H1 (cell line): ENCODE measurements around the gene GGT5. TPM values are rescaled to one million over a fixed set of nuclear protein-coding genes. Genes with fewer than 3 reads are reported as not detected.

Experiments used
- CTCF ChIA-PET: fragments of 300-600 bp; sonication (Branson Sonifier 250); formaldehyde crosslinking; loops from one replicate; lab custom pipeline; 2021; ENCODE audit not compliant: partially characterized antibody; lab: Charles Lee
- POLR2A ChIA-PET: fragments of 300-600 bp; sonication (Branson Sonifier 250); formaldehyde crosslinking; loops from one replicate; lab custom pipeline; 2021; ENCODE audit warnings: inconsistent platforms; ENCODE audit not compliant: partially characterized antibody; lab: Charles Lee
- DNase-seq, 2 experiments: peaks; one replicate each; pipeline versions ENCODE4 v3.0.0 to v3.0.0-alpha.2; 2010 to 2022; ENCODE audit warnings: low spot score in 2 of 2, low read depth in 1 of 2, mixed read lengths in 1 of 2
- FAIRE-seq: peaks from 2 replicates; lab custom pipeline; 2011; peaks lifted over from hg19 to GRCh38; lab: Jason Lieb, UNC
- H2AFZ ChIP-seq: 2 replicates; pipeline ENCODE4 v1.8.1; 2012; ENCODE audit warnings: low read length, inconsistent platforms
- H2AK5ac ChIP-seq: 2 replicates; pipeline ENCODE4 v1.6.1; 2013; ENCODE audit warnings: low read depth, low read length
- H2BK120ac ChIP-seq: replicated peaks from 2 replicates; pipeline ENCODE3; 2013; ENCODE audit warnings: low read depth, low read length, inconsistent platforms
- H2BK12ac ChIP-seq: 2 replicates; pipeline ENCODE4 v1.6.1; 2013; ENCODE audit warnings: low read depth, low read length
- H2BK15ac ChIP-seq: 2 replicates; pipeline ENCODE4 v1.6.1; 2013; ENCODE audit warnings: low read length
- H2BK20ac ChIP-seq: 2 replicates; pipeline ENCODE4 v1.6.1; 2013; ENCODE audit warnings: low read length
- H2BK5ac ChIP-seq: 2 replicates; pipeline ENCODE4 v1.6.1; 2013; ENCODE audit warnings: low read depth, low read length
- H3K14ac ChIP-seq: 2 replicates; pipeline ENCODE4 v1.6.1; 2013; ENCODE audit warnings: inconsistent platforms; ENCODE audit not compliant: insufficient read length
- H3K18ac ChIP-seq: 2 replicates; pipeline ENCODE4 v1.6.1; 2013; ENCODE audit warnings: low read length; ENCODE audit errors: extremely low read depth
- H3K23ac ChIP-seq: 2 replicates; pipeline ENCODE4 v1.6.1; 2013; ENCODE audit warnings: inconsistent platforms; ENCODE audit not compliant: insufficient read length
- H3K23me2 ChIP-seq: 2 replicates; pipeline ENCODE4 v1.6.1; 2013; ENCODE audit warnings: low read depth, low read length
- H3K27ac ChIP-seq: 2 replicates; pipeline ENCODE4 v1.6.1; 2011; ENCODE audit warnings: low read depth, low read length, inconsistent platforms
- H3K27me3 ChIP-seq, 4 experiments: replicated peaks in 1 of 4; 1 replicate in 1 of 4; 2 replicates in 3 of 4; pipeline versions ENCODE4 v1.6.1 to v1.8.1; 2011 to 2013; ENCODE audit warnings: low read length in 3 of 4, mild to moderate bottlenecking in 3 of 4, inconsistent platforms in 2 of 4, mixed read lengths in 2 of 4, moderate library complexity in 1 of 4; ENCODE audit not compliant: control insufficient read depth in 3 of 4, insufficient read depth in 3 of 4; ENCODE audit errors: extremely low read depth in 1 of 4
- H3K36me3 ChIP-seq, 4 experiments: 2 replicates each; pipeline versions ENCODE4 v1.6.1 to v1.8.1; 2011 to 2013; ENCODE audit warnings: mild to moderate bottlenecking in 4 of 4, low read length in 3 of 4, moderate library complexity in 2 of 4, control low read depth in 1 of 4, inconsistent platforms in 1 of 4; ENCODE audit not compliant: insufficient read depth in 4 of 4, control insufficient read depth in 2 of 4
- H3K4ac ChIP-seq: replicated peaks from 2 replicates; pipeline ENCODE3; 2013; ENCODE audit warnings: low read length, low read depth, mixed read lengths, inconsistent platforms; ENCODE audit not compliant: insufficient read length
- H3K4me1 ChIP-seq, 4 experiments: replicated peaks in 1 of 4; 1 replicate in 1 of 4; 2 replicates in 3 of 4; pipeline versions ENCODE4 v1.6.1 to v1.8.1; 2011 to 2013; ENCODE audit warnings: low read length in 3 of 4, inconsistent platforms in 2 of 4, mixed read lengths in 1 of 4; ENCODE audit not compliant: insufficient read depth in 4 of 4, control insufficient read depth in 3 of 4
- H3K4me2 ChIP-seq, 2 experiments: 2 replicates each; pipeline versions ENCODE4 v1.6.1 to v1.8.1; 2011 to 2013; ENCODE audit warnings: low read depth in 2 of 2, low read length in 2 of 2, control low read depth in 1 of 2, inconsistent platforms in 1 of 2, mild to moderate bottlenecking in 1 of 2; ENCODE audit not compliant: insufficient read depth in 1 of 2
- H3K4me3 ChIP-seq, 4 experiments: fragments of 200-600, 300-600 bp in 1 of 4; sonication (generic), shearing (Covaris generic), sonication (Bioruptor Twin) in 1 of 4; 2 replicates each; pipeline versions ENCODE4 v1.5.1 to v1.8.1; 2011 to 2016; ENCODE audit warnings: low read length in 4 of 4, low read depth in 3 of 4, control low read depth in 2 of 4, inconsistent platforms in 2 of 4, mild to moderate bottlenecking in 2 of 4, mixed read lengths in 1 of 4, moderate library complexity in 1 of 4; ENCODE audit not compliant: insufficient read depth in 2 of 4; ENCODE audit errors: extremely low read depth in 1 of 4
- H3K56ac ChIP-seq: replicated peaks from 2 replicates; pipeline ENCODE3; 2013; ENCODE audit warnings: low read depth, mild to moderate bottlenecking, mixed read lengths, low read length, inconsistent platforms; ENCODE audit not compliant: insufficient read length
- H3K79me1 ChIP-seq: 2 replicates; pipeline ENCODE4 v1.6.1; 2013; ENCODE audit warnings: low read depth, low read length, control low read depth
- H3K79me2 ChIP-seq, 2 experiments: 2 replicates each; pipeline versions ENCODE4 v1.6.1 to v1.8.1; 2012 to 2013; ENCODE audit warnings: low read length in 2 of 2, mild to moderate bottlenecking in 2 of 2, inconsistent platforms in 1 of 2; ENCODE audit not compliant: insufficient read depth in 2 of 2, control insufficient read depth in 1 of 2
- H3K9ac ChIP-seq, 4 experiments: replicated peaks in 1 of 4; 1 replicate in 1 of 4; 2 replicates in 3 of 4; pipeline versions ENCODE4 v1.6.1 to v1.8.1; 2011 to 2013; ENCODE audit warnings: low read depth in 3 of 4, low read length in 3 of 4, control low read depth in 2 of 4, mild to moderate bottlenecking in 2 of 4, moderate library complexity in 2 of 4, inconsistent platforms in 1 of 4; ENCODE audit errors: extremely low read depth in 1 of 4
- H3K9me3 ChIP-seq, 2 experiments: 2 replicates each; pipeline versions ENCODE4 v1.6.1 to v1.8.1; 2012 to 2013; ENCODE audit warnings: mild to moderate bottlenecking in 2 of 2, moderate library complexity in 2 of 2, control low read depth in 1 of 2, inconsistent platforms in 1 of 2, low read depth in 1 of 2, low read length in 1 of 2, mixed read lengths in 1 of 2; ENCODE audit not compliant: insufficient read depth in 2 of 2
- H4K20me1 ChIP-seq, 2 experiments: replicated peaks in 1 of 2; 2 replicates each; pipeline versions ENCODE3 to v1.8.1; 2011 to 2013; ENCODE audit warnings: inconsistent platforms in 2 of 2, low read length in 2 of 2, mild to moderate bottlenecking in 1 of 2; ENCODE audit not compliant: insufficient read depth in 2 of 2, control insufficient read depth in 1 of 2
- H4K5ac ChIP-seq: 2 replicates; pipeline ENCODE4 v1.6.1; 2013; ENCODE audit warnings: low read length, low read depth, mixed read lengths, inconsistent platforms; ENCODE audit not compliant: insufficient read length
- H4K8ac ChIP-seq: 2 replicates; pipeline ENCODE4 v1.8.0; 2013; ENCODE audit warnings: mild to moderate bottlenecking, moderate library complexity, low read length, inconsistent platforms; ENCODE audit not compliant: insufficient read depth; ENCODE audit errors: extremely low read depth
- H4K91ac ChIP-seq: replicated peaks from 2 replicates; pipeline ENCODE3; 2013; ENCODE audit warnings: low read length, mixed read lengths, inconsistent platforms; ENCODE audit not compliant: insufficient read length
- CBX8 ChIP-seq: fragments of 300-800, 300-1000 bp; sonication (generic); IDR thresholded peaks from 2 replicates; pipeline ENCODE4 v1.7.1; 2016; ENCODE audit warnings: low read depth, low read length, borderline replicate concordance
- CHD1 ChIP-seq: IDR thresholded peaks from 2 replicates; pipeline ENCODE4 v1.6.1; 2012; ENCODE audit warnings: low read depth, low read length, improper control_type of control experiment
- GABPA ChIP-seq: IDR thresholded peaks from 2 replicates; pipeline ENCODE4 v1.6.1; 2011; ENCODE audit warnings: mild to moderate bottlenecking, low read length, moderate library complexity, borderline replicate concordance; ENCODE audit not compliant: insufficient read depth
- GTF2F1 ChIP-seq: IDR thresholded peaks from 2 replicates; pipeline ENCODE4 v1.6.1; 2012; ENCODE audit warnings: low read depth, low read length, improper control_type of control experiment, borderline replicate concordance
- HDAC6 ChIP-seq: IDR thresholded peaks from one replicate; pipeline ENCODE4 v1.7.1; 2012; ENCODE audit warnings: low read depth, mild to moderate bottlenecking, inconsistent platforms, low read length, moderate library complexity
- PHF8 ChIP-seq: fragments of 200-600 bp; sonication (generic); conservative IDR thresholded peaks from 2 replicates; pipeline ENCODE4 v1.7.1; 2012; ENCODE audit warnings: low read depth, mild to moderate bottlenecking, inconsistent platforms, low read length, moderate library complexity
- RAD21 ChIP-seq, 2 experiments: IDR thresholded peaks in 1 of 2; conservative IDR thresholded peaks in 1 of 2; 2 replicates each; pipeline ENCODE4 v1.6.1; 2011; ENCODE audit warnings: low read depth in 2 of 2, low read length in 2 of 2, improper control_type of control experiment in 1 of 2, inconsistent platforms in 1 of 2, mild to moderate bottlenecking in 1 of 2, moderate library complexity in 1 of 2
- RXRA ChIP-seq: IDR thresholded peaks from 2 replicates; pipeline ENCODE4 v1.6.1; 2011; ENCODE audit warnings: low read depth, mild to moderate bottlenecking, low read length, moderate library complexity; ENCODE audit not compliant: insufficient read depth
- SP1 ChIP-seq: IDR thresholded peaks from 2 replicates; pipeline ENCODE4 v1.6.1; 2011; ENCODE audit warnings: low read depth, low read length
- SP2 ChIP-seq: IDR thresholded peaks from 2 replicates; pipeline ENCODE4 v1.6.1; 2012; ENCODE audit warnings: mild to moderate bottlenecking, low read length, inconsistent platforms
- SUZ12 ChIP-seq: fragments of 200-600 bp; sonication (generic); IDR thresholded peaks from 2 replicates; pipeline ENCODE4 v1.6.1; 2012; ENCODE audit warnings: mild to moderate bottlenecking, inconsistent platforms, low read length, moderate library complexity, mixed read lengths
- TAF1 ChIP-seq: IDR thresholded peaks from 2 replicates; pipeline ENCODE4 v1.6.1; 2011; ENCODE audit warnings: mild to moderate bottlenecking, low read depth, low read length
- USF2 ChIP-seq: IDR thresholded peaks from 2 replicates; pipeline ENCODE4 v1.6.1; 2011; ENCODE audit warnings: low read length, improper control_type of control experiment
- WGBS, 2 experiments: shearing (Covaris generic) in 1 of 2; methylation state at CpG; one replicate each; pipeline versions ENCODE4 v1.1.6 to v1.1.7; 2013 to 2015; ENCODE audit warnings: low lambda C conversion rate in 2 of 2, mixed read lengths in 2 of 2, inconsistent platforms in 1 of 2, low coverage in 1 of 2, missing lambda C conversion rate in 1 of 2; ENCODE audit not compliant: insufficient replicate concordance in 2 of 2, insufficient coverage in 1 of 2, insufficient read length in 1 of 2; ENCODE audit errors: extremely low coverage in 1 of 2, missing lambda C conversion rate in 1 of 2; 5-methylcytosine and 5-hydroxymethylcytosine counted together
- polyA plus RNA-seq, 7 experiments: library from polyadenylated mRNA; depleted of rRNA in 3 of 7; stranded (reverse) in 5 of 7; unstranded in 2 of 7; fragments of >200 nt in 5 of 7; fragments of 200-250 nt in 2 of 7; gene quantifications; 1 replicate in 5 of 7; 2 replicates in 1 of 7; 4 replicates in 1 of 7; pipeline versions ENCODE4 v1.2.1 to v1.2.3, GENCODE V29; 2011 to 2013; ENCODE audit warnings: missing spikeins in 2 of 7, mixed read lengths in 2 of 7
- total RNA-seq: library from RNA; stranded (reverse); fragmentation: NEBNext Ultra II Directional; extraction: Animal tissue kit (Norgen Biotek cat#: 25700); gene quantifications from 2 replicates; pipeline ENCODE4 v1.2.1, GENCODE V29; 2021

GGT5 gene
- total and polyA plus RNA-seq, 2 of the 8 experiments (the other 6 are each of a cell fraction or from before 2014, with no cell fraction given) = 0.05 TPM; not detected in 1

GRCh38 chr22:24170632-24171031, 74.2 kb downstream of the GGT5 start:
- DNase-seq = no peak
- Histone ChIP-seq H3K4me3 (no peak overlapping the region), H3K4ac (no peak overlapping the region), H3K79me2 (no peaks in the 10 kb centered on the region), H4K20me1 (peaks cover 0 to 2% of the 10 kb centered on the region in 2 experiments), H4K91ac (no peak overlapping the region), H3K27me3 (no peaks in the 10 kb centered on the region), H3K36me3 (peaks cover 0 to 8% (median 6%) of the 10 kb centered on the region in 4 experiments; a peak in 3 of 8 replicates), H3K14ac (no peak overlapping the region), H3K27ac (no peak overlapping the region), H3K9ac (no peak overlapping the region), H3K4me1 (no peaks in the 10 kb centered on the region), H2AFZ (no peak overlapping the region), H2BK12ac (no peak overlapping the region), H3K79me1 (no peaks in the 10 kb centered on the region), H3K23me2 (no peaks in the 10 kb centered on the region), H4K5ac (no peak overlapping the region), H4K8ac (no peak overlapping the region), H2AK5ac (no peak overlapping the region), H2BK5ac (no peak overlapping the region), H3K4me2 (no peak overlapping the region), H2BK15ac (no peak overlapping the region), H3K23ac (no peak overlapping the region), H2BK20ac (no peak overlapping the region), H3K56ac (no peak overlapping the region), H3K18ac (no peak overlapping the region), H2BK120ac (no peak overlapping the region), H3K9me3 (no peaks in the 10 kb centered on the region)
- CTCF ChIA-PET = interaction anchor here (0.9 to 19.1 kb wide), 5 partner anchors 14 to 38 kb away, joined by 3 to 301 read pairs (median 4); no protein-coding TSS in a partner anchor
- POLR2A ChIA-PET = no interaction called here
- 83% methylated on average over 1 of the region's 5 CpGs; no CpG with 5 or more reads in 1 of the 2 experiments for WGBS, 2 experiments
- FAIRE-seq = no peak
- TF ChIP-seq GTF2F1 (no peak), SP1 (no peak), CHD1 (no peak), USF2 (no peak), SP2 (no peak), CBX8 (no peak), PHF8 (no peak), TAF1 (no peak), SUZ12 (no peak), RAD21 (IDR thresholded peaks at IDR 0.05 in 1 of 2, conservative IDR thresholded peaks at IDR 0.05 in 1 of 2; ENCODE audit: low read depth in 2 of 2, low read length in 2 of 2) (no peak), RXRA (no peak), GABPA (no peak), HDAC6 (no peak)
